Suprapubic skin (tissue), 4 donors: ENCODE results near the gene SPACA4.

Experiments used
- POLR2A ChIP-seq, 2 donors: fragments of 450-650 bp; IDR thresholded peaks; one replicate each; pipeline ENCODE4 v1.6.1; 2017; ENCODE audit warnings: antibody characterized with exemption in 2 of 2, mild to moderate bottlenecking in 2 of 2, moderate library complexity in 2 of 2
- POLR2AphosphoS5 ChIP-seq, 3 donors: sonication (generic); formaldehyde crosslinking; IDR thresholded peaks; one replicate each; pipeline ENCODE4 v1.6.1; 2017; ENCODE audit warnings: antibody characterized with exemption in 3 of 3
- TF ChIP-seq, protein P1 (sequence below), 2 donors: fragments of 200-600 bp in 1 of 2; fragments of 450-650 bp in 1 of 2; sonication (generic) in 1 of 2; IDR thresholded peaks; one replicate each; pipeline ENCODE4 v1.5.1; 2016 to 2019; ENCODE audit warnings: antibody characterized with exemption in 2 of 2, mild to moderate bottlenecking in 1 of 2, moderate library complexity in 1 of 2

DNA sequence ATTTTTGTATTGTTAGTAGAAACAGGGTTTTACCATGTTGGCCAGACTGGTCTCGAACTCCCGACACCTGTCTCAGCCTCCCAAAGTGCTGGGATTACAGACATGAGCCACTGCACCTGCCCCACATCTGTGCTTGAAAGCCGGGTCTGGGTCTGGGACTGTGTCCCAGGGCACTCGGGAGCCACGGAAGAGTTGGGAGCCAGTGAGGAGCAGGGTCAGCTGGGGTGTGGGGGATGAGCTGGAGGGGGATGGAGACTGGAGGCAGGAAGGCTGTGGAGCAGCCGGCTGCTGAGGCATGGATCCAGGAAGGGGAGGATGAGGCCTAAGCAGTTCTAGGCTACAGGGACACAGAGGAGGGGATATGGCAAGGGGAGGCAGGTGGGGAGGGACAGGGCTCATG is 10.7 kb upstream of the SPACA4 start:
- TF ChIP-seq, protein P1, sequence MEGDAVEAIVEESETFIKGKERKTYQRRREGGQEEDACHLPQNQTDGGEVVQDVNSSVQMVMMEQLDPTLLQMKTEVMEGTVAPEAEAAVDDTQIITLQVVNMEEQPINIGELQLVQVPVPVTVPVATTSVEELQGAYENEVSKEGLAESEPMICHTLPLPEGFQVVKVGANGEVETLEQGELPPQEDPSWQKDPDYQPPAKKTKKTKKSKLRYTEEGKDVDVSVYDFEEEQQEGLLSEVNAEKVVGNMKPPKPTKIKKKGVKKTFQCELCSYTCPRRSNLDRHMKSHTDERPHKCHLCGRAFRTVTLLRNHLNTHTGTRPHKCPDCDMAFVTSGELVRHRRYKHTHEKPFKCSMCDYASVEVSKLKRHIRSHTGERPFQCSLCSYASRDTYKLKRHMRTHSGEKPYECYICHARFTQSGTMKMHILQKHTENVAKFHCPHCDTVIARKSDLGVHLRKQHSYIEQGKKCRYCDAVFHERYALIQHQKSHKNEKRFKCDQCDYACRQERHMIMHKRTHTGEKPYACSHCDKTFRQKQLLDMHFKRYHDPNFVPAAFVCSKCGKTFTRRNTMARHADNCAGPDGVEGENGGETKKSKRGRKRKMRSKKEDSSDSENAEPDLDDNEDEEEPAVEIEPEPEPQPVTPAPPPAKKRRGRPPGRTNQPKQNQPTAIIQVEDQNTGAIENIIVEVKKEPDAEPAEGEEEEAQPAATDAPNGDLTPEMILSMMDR (IDR thresholded peaks at IDR 0.05), result no peak
- no peak for TF ChIP-seq POLR2AphosphoS5 (IDR thresholded peaks at IDR 0.05)
- TF ChIP-seq POLR2A (IDR thresholded peaks at IDR 0.05), result no peak
